ENCODE data around the gene BTBD18. TPM values are rescaled to one million over a fixed set of nuclear protein-coding genes. Genes with fewer than 3 reads are reported as not detected.

BTBD18 gene
- total and polyA plus RNA-seq, 8 donors = not detected

GRCh38 chr11:57746920-57747319 is 4.7 kb downstream of the BTBD18 start:
- Histone ChIP-seq H3K9me3 (no peaks in the 10 kb centered on the region), H3K36me3 (peaks cover 26 to 63% (median 47%) of the 10 kb centered on the region in 4 donors), H3K4me1 (peaks cover 9 to 23% (median 17%) of the 10 kb centered on the region in 4 donors), H3K4me3 (no peak overlapping the region), H3K27me3 (no peaks in the 10 kb centered on the region), H3K27ac (no peak overlapping the region)
- TF ChIP-seq EP300 (IDR thresholded peaks at IDR 0.05) = no peak
- TF ChIP-seq POLR2A (IDR thresholded peaks at IDR 0.05) = no peak
- no peak for TF ChIP-seq POLR2AphosphoS5 (IDR thresholded peaks at IDR 0.05)
- TF ChIP-seq CTCF (IDR thresholded peaks at IDR 0.05) = no peak
- intact Hi-C loops (cut with DNase I; ENCODE audit: low total_unique reads) = no loop called here
- 78 to 97% (median 90%) methylated on average over 1 of the region's 1 CpG for WGBS, 5 donors
- DNase-seq = no peak

GRCh38 chr11:57745206-57745605 is 6.4 kb downstream of the BTBD18 start:
- H3K9me3 ChIP-seq = no peaks in the 10 kb centered on the region
- no peak overlapping the region for H3K27ac ChIP-seq
- no peaks in the 10 kb centered on the region for H3K27me3 ChIP-seq
- no peak overlapping the region for H3K4me3 ChIP-seq
- peaks cover 26 to 63% (median 48%) of the 10 kb centered on the region in 4 donors for H3K36me3 ChIP-seq
- H3K4me1 ChIP-seq = peaks cover 9 to 27% (median 21%) of the 10 kb centered on the region in 4 donors
- TF ChIP-seq POLR2AphosphoS5 (IDR thresholded peaks at IDR 0.05) = no peak
- TF ChIP-seq CTCF (IDR thresholded peaks at IDR 0.05) = no peak
- no peak for TF ChIP-seq POLR2A (IDR thresholded peaks at IDR 0.05)
- no peak for TF ChIP-seq EP300 (IDR thresholded peaks at IDR 0.05)
- 71 to 83% (median 74%) methylated on average over 5 of the region's 5 CpGs for WGBS, 5 donors
- intact Hi-C loops (cut with DNase I; ENCODE audit: low total_unique reads) = no loop called here
- no peak for DNase-seq

- Histone ChIP-seq H3K27me3 (no peaks in the 10 kb centered on the region), H3K9me3 (no peaks in the 10 kb centered on the region), H3K27ac (no peak overlapping the region), H3K4me1 (peaks cover 9 to 27% (median 21%) of the 10 kb centered on the region in 4 donors), H3K36me3 (peaks cover 26 to 66% (median 52%) of the 10 kb centered on the region in 4 donors), H3K4me3 (no peak overlapping the region)
- TF ChIP-seq POLR2AphosphoS5 (IDR thresholded peaks at IDR 0.05) = no peak
- 83 to 96% (median 90%) methylated on average over 2 of the region's 2 CpGs for WGBS, 5 donors
- intact Hi-C loops (cut with DNase I; ENCODE audit: low total_unique reads) = no loop called here
- no peak for DNase-seq
Observed at GRCh38 chr11:57744357-57744756, 7.3 kb downstream of the BTBD18 start.

- WGBS, 5 donors = 1 to 7% (median 1%) methylated on average over 10 of the region's 10 CpGs
- peaks cover 9 to 27% (median 21%) of the 10 kb centered on the region in 4 donors for H3K4me1 ChIP-seq
- H3K9me3 ChIP-seq = no peaks in the 10 kb centered on the region
- H3K27ac ChIP-seq = peak overlapping the region; percentile 89 to 97 (median 92)
- intact Hi-C loops (cut with DNase I; ENCODE audit: low total_unique reads) = no loop called here
- TF ChIP-seq CTCF (IDR thresholded peaks at IDR 0.05) = no peak
- DNase-seq = no peak
- H3K27me3 ChIP-seq = no peaks in the 10 kb centered on the region
- peaks cover 40 to 80% (median 72%) of the 10 kb centered on the region in 4 donors for H3K36me3 ChIP-seq
- peak overlapping the region; percentile 81 to 92 (median 88) for H3K4me3 ChIP-seq
Observed at GRCh38 chr11:57742087-57742452, 9.5 kb downstream of the BTBD18 start.
